IPS-18a (cell line): ENCODE measurements around the gene ADARB2.

Source experiments
- H3K27ac ChIP-seq: one replicate; pipeline ENCODE4 v1.5.1; 2013; ENCODE audit warnings: low read length
- H3K27me3 ChIP-seq: one replicate; pipeline ENCODE4 v1.6.1; 2013; ENCODE audit warnings: mild to moderate bottlenecking, low read length; ENCODE audit not compliant: control insufficient read depth, insufficient read depth
- H3K36me3 ChIP-seq: one replicate; pipeline ENCODE4 v1.6.1; 2013; ENCODE audit warnings: low read depth, low read length; ENCODE audit not compliant: control insufficient read depth
- H3K4me1 ChIP-seq: one replicate; pipeline ENCODE4 v1.6.1; 2013; ENCODE audit warnings: low read depth, low read length; ENCODE audit not compliant: control insufficient read depth
- H3K4me3 ChIP-seq: one replicate; pipeline ENCODE4 v1.5.1; 2013; ENCODE audit warnings: low read length
- H3K9ac ChIP-seq: one replicate; pipeline ENCODE4 v1.6.1; 2013; ENCODE audit warnings: mild to moderate bottlenecking, low read length, moderate library complexity
- H3K9me3 ChIP-seq: one replicate; pipeline ENCODE4 v1.6.1; 2013; ENCODE audit warnings: low read depth, low read length; ENCODE audit not compliant: control insufficient read depth

The ADARB2 gene

GRCh38 chr10:1188558-1189135 is 548.7 kb downstream of the ADARB2 start:
- Histone ChIP-seq H3K9me3 (no peaks in the 10 kb centered on the region), H3K4me3 (no peak overlapping the region), H3K27me3 (no peaks in the 10 kb centered on the region), H3K4me1 (peaks cover 3% of the 10 kb centered on the region), H3K27ac (no peak overlapping the region), H3K9ac (no peak overlapping the region), H3K36me3 (no peaks in the 10 kb centered on the region)

- Histone ChIP-seq H3K27me3 (no peaks in the 10 kb centered on the region), H3K9me3 (no peaks in the 10 kb centered on the region), H3K9ac (no peak overlapping the region), H3K4me3 (no peak overlapping the region), H3K4me1 (no peaks in the 10 kb centered on the region), H3K27ac (no peak overlapping the region), H3K36me3 (no peaks in the 10 kb centered on the region)
Observed at GRCh38 chr10:1187855-1188557, 549.3 kb downstream of the ADARB2 start.

DNA sequence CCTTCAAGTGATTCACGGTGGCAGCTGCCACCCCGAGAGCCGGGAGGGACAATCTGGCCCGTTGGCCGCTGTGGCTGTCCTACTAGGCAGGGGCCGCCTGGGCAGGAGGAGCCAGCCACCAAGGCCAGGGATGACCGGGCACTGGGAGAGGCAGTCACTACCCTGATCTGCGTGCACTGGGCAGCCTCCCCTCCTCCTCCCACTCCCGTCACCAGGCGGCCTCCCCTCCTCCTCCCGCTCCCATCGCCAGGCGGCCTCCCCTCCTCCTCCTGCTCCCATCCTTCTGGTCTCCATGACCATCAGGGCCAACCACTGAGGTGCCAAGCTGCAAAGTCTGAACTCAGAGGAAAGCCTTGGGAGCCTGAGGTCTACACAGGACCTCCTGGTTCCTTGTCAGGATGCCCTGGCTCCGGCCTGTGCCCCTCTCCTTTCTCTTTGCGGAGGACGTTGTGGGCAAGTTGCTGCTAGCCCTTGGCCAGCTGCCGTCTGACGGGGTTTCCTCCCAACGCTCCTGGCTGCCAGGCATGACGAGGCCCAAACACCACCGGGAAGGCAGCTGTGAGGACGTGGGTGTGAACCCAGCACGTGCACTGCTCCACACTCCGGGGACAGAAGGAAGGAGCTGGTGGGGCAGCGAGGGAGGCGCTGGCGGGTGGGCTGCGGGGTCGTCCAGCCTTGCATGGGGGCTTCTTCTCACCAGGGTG is 550.0 kb downstream of the ADARB2 start:
- Histone ChIP-seq H3K27me3 (no peaks in the 10 kb centered on the region), H3K36me3 (no peaks in the 10 kb centered on the region), H3K27ac (no peak overlapping the region), H3K4me1 (no peaks in the 10 kb centered on the region), H3K9me3 (no peaks in the 10 kb centered on the region), H3K9ac (no peak overlapping the region), H3K4me3 (no peak overlapping the region)

DNA sequence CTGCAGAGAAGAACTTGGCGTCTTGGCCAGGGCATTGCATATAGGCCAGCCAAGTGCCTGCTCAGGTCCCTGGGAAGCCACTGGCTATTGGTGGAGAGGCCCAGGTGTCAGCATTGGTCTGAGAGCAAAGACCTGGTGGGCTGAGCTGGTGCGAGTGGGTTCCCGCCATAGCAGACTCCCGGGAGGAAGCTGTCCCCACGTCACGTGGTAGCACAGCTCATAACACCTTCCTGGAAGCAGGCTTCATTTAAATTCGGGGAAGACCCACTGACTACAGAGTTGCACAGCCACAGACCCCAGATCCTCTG is 550.7 kb downstream of the ADARB2 start:
- no peaks in the 10 kb centered on the region for H3K4me1 ChIP-seq
- no peak overlapping the region for H3K9ac ChIP-seq
- H3K27me3 ChIP-seq = no peaks in the 10 kb centered on the region
- no peaks in the 10 kb centered on the region for H3K9me3 ChIP-seq
- no peak overlapping the region for H3K27ac ChIP-seq
- no peaks in the 10 kb centered on the region for H3K36me3 ChIP-seq
- no peak overlapping the region for H3K4me3 ChIP-seq

- no peaks in the 10 kb centered on the region for H3K9me3 ChIP-seq
- H3K27ac ChIP-seq = no peak overlapping the region
- no peak overlapping the region for H3K9ac ChIP-seq
- H3K4me3 ChIP-seq = no peak overlapping the region
- no peaks in the 10 kb centered on the region for H3K36me3 ChIP-seq
- no peaks in the 10 kb centered on the region for H3K27me3 ChIP-seq
- H3K4me1 ChIP-seq = no peaks in the 10 kb centered on the region
Observed at GRCh38 chr10:1185911-1186682, 551.2 kb downstream of the ADARB2 start.

DNA sequence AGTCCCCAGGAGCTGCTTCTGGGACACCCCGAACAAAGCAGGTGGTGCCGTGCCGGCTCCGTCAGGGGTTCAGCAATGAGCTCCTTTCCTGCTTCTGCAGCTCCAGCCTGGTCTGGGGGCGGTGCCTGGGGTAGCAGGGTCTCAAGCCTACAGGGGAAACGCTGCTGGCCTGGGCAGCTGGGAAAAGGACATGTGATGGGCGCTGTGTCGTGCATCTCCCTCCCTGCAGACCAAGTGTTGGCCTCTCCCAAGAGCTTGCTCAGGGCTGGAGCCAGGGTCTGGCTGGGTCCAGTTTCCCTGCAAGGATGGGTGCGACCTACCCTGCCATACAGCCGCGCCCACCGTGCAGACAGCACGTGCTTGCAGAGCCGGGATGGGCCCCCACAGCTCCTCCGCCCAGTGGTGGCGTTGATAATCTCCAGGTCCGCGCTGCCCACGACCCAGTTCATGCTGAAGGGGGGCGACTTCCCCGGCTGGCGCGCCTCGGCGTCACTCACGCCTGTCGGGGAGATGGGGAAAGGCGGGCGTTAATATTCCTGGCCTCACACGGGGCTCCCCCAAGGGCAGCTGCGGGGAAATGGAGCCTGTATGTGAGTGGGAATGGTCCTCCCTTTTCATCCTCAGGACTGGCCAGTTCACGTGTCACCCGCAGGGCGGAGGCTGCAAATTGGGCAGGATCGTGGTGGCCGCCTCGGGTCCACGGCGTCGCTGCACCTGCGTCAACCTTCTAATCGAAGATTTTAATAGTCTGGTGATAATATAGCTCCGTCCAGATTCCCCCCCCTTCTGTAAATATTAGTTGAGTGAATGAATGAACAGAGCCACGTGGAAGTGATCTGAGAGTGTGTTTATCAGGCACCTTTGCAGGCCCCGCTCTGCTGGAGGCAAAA is 552.5 kb downstream of the ADARB2 start:
- no peaks in the 10 kb centered on the region for H3K27me3 ChIP-seq
- no peaks in the 10 kb centered on the region for H3K4me1 ChIP-seq
- no peak overlapping the region for H3K4me3 ChIP-seq
- H3K9ac ChIP-seq = no peak overlapping the region
- H3K27ac ChIP-seq = no peak overlapping the region
- H3K9me3 ChIP-seq = no peaks in the 10 kb centered on the region
- no peaks in the 10 kb centered on the region for H3K36me3 ChIP-seq

DNA sequence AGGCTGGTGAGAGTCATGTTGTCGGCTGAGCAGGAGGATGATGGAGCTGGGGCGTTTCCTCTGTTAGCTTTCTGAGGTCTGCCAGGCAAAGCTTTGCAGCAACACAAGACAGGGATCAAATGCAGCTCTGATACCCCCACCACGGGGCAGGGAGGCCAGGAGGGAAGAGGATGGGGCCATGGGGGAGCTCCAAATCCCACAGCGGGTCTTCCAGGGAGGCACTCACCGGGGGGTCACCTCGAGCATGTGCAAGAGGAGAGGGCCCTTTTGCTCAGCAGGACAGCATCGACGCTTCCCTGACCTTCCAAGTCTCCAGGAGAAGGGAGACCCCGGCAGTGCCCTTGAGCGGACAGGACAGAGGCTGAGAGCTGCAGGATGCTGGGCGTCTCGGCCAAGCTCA is 553.6 kb downstream of the ADARB2 start:
- Histone ChIP-seq H3K9ac (no peak overlapping the region), H3K9me3 (no peaks in the 10 kb centered on the region), H3K27me3 (no peaks in the 10 kb centered on the region), H3K27ac (no peak overlapping the region), H3K36me3 (no peaks in the 10 kb centered on the region), H3K4me3 (no peak overlapping the region), H3K4me1 (no peaks in the 10 kb centered on the region)

DNA sequence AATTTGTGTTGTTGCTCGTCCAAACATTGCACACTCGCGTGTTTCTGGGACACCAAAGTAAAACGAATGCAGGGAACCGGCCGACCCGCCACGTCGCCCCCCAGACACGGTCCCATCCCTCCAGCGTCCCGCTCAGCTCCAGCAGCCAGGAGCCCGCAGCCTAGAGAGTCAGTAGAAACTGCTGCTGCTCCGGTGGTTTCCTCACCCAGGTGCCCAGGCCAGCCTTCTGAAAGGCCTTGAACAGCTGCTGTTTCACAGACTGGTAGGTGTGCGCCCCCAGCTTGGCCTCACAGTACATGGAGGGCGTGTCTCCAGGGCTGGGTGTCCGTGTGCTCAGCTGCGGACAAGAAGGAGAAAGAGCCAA is 554.3 kb downstream of the ADARB2 start:
- Histone ChIP-seq H3K9ac (no peak overlapping the region), H3K4me3 (no peak overlapping the region), H3K9me3 (no peaks in the 10 kb centered on the region), H3K27me3 (no peaks in the 10 kb centered on the region), H3K27ac (no peak overlapping the region), H3K4me1 (no peaks in the 10 kb centered on the region), H3K36me3 (no peaks in the 10 kb centered on the region)

DNA sequence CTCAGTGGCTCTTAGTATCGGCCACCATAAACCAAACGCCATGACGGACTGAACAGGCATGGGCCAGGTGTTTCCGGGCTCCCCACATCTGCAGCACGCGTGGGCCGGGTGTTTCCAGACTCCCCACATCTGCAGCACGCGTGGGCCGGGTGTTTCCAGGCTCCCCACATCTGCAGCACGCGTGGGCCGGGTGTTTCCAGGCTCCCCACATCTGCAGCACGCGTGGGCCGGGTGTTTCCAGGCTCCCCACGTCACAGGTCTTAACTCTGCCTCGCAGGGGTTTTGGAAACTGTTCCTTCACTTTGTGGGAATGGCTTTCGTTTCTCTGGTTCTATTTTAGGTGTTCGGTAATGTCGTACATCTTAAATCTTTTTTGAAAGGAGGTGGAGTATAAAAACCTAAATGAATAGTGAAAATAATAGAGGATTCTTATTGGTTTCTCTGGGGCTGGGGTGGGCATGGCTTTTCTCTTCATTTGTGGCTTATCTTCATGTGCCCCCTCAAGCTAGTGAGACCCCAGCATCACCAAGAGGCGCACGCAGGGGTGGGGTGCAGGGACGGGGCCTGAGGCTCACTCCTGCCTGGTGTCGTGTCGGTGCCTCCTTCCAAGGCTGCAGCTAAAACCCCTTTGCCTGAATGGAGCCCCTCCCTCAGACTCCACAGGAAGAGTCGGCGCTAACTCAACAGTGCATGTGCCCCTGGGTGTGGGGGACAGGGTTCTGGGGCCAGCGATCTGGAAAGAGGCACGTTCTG is 554.9 kb downstream of the ADARB2 start:
- Histone ChIP-seq H3K27me3 (no peaks in the 10 kb centered on the region), H3K9me3 (no peaks in the 10 kb centered on the region), H3K4me1 (no peaks in the 10 kb centered on the region), H3K9ac (no peak overlapping the region), H3K4me3 (no peak overlapping the region), H3K36me3 (no peaks in the 10 kb centered on the region), H3K27ac (no peak overlapping the region)

DNA sequence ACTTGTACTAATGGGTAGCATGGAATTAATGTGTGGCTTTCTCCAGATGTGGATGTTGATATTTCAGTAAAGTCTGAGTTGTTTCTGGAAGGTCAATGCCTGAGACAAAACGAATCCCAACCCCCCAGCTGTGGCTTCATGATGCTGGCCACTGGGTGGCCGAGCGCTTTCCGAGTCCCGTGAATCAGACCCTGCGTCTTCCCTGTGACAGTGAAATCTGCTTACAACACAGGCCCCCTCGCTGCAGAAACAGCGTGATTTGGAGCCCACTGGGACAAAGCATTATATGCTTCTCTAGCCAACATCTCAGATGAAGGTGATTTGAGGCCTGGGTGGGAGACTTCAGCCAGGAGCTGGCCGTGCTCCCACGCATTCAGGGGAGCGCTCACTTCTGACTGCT is 556.5 kb downstream of the ADARB2 start:
- H3K9ac ChIP-seq = no peak overlapping the region
- no peaks in the 10 kb centered on the region for H3K27me3 ChIP-seq
- no peak overlapping the region for H3K4me3 ChIP-seq
- no peaks in the 10 kb centered on the region for H3K36me3 ChIP-seq
- H3K9me3 ChIP-seq = no peaks in the 10 kb centered on the region
- no peaks in the 10 kb centered on the region for H3K4me1 ChIP-seq
- no peak overlapping the region for H3K27ac ChIP-seq
